ENCODE measurements around the gene STAT1.

STAT1 gene

DNA sequence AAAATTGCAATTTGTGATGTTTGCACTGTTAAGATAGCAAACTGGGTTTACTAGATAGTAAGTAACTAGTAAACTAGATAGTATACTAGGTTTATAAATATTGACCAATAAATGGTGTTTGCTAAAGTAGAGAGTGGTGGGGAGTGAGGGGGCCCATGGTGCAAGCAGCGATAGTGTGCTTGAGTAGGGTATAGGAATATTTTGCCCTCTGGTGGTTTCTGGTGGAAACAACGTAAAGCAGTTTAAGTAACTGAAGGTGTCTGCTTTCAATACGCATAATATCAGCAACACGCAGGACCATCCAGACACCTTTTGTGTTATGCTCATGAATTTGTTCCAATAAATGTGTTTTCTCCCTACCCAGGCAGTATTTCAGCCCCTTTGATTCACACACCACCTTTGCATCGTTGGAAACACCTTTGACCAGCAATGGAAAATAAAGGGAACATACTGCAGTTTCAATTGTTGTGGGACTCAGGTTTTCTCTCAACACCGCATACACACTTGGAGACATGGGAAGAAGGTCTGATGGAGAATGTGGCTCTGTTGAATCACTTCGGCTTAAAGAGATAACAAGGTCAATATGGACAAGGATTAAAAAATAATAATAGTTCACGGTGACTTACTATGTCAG is 16.7 kb upstream of the STAT1 start:
- DNase-seq: peak; percentile 39

DNA sequence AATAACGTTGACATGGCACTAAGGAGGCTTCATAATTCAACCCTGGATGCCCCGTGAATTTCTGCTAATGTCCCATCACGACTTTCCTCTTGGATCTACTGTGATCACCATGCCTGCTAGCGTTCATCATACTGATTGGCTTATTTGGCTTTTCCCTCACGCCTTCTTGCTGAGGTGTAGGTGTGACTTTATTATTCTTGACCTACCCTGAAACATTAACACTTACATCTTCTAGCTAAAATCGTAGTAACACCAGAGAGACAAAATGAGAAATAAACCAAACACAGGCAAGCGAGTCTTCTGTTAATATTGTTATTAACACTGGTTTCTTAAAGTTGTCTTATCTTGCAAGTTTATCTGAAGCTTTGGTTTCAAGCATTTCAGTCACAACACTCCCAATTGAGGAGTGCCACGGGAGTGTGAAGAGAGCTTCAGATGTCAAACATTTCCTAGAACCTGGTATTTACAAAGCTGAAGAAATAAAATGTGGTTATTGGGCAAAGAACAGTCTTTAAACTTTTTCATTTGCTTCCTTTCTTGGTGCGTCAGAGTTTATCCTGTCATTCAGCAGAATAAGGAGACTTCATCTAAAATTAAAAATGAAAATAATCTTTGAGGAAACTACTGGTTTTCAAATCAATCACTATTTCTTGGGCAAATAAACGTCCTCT is 15.4 kb upstream of the STAT1 start:
- no peak for DNase-seq

DNA sequence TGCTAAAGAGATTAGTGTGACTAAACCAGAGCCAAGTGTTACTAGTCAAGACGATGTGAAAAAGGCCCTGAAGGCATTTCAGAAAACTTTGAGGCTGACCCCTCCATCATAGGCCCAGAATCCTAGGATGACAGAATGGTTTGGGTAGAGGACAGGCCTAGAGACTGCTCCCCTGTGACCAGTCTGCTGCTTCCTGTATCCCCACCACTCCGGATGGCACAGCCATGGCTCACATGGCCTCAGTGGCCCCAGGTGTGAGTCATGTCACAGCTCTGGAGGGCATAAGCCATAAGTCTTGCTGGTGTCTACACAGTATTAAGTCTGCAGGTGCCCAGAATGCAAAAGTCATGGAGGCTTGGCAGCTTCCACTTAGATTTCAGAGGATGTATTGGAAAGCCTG is 12.4 kb upstream of the STAT1 start:
- no peak for DNase-seq

DNA sequence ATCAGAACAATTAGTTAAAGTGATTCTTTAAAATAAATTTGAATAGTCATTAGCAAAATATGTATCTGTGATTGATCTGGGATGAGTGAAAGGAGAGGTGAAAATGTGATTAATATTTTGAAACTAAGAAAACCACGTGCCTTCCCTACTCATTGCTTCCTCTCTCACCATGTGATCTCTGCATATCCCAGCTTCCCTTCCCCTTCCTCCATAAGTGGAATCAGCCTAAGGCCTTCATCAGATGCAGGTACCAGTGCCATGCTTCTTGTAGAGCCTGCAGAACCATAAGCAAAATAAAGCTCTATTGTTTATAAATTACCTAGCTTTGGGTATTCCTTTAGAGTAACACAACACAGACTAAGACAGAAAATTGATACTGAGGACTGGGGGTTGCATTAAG is 11.2 kb upstream of the STAT1 start:
- DNase-seq: no peak

DNA sequence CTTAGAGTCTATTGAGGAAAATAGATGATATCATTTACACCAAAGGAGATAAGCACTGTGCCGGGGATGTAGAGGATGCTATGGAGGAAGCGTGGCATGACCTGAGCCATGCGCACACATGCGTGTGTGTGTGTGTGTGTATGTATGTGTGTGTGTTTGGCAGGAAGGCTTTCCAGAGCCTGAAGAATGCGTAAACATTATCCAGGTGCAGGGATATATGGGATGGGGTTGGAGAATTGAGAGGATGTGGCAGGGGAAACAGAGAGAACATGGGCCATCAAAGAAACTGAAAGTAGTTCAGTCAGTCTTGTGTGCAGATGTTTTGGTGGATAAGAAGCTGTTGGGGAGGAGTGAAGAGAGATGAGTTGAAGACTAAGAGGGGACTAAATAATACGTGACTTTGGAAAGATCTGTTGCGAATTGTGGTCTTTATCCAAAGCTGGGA is 9.3 kb upstream of the STAT1 start:
- no peak for DNase-seq

DNA sequence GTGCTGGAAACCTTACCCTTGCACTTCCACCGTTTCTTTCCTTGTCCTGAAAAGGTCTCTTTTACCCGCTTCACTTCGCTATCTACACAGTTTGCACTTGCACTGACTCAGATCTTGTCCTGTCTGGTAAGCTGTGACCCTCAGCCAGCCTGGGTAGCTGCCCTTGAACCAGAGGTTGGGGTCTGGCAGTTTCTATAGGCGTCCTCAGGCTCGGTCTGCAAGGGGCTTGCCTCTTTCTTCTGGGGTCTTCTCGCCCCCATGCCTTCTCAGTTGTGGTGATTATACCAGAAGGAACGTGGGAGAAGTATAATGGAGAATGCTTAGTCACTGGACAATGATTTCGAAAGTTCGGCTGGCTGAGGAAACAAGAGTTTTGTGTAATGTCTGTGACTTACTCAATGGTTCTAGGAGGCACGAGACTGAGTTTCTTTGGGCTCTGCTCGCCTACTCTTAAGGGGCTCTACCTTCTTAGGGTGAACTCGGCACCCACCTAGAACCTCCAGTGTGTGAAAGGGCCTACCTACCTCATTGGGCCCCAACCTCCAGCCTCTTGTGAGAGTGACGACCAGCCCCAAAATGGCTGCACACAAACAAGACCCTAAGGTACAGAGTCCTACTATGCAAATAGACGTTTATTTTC is 6.9 kb upstream of the STAT1 start:
- DNase-seq: no peak

DNA sequence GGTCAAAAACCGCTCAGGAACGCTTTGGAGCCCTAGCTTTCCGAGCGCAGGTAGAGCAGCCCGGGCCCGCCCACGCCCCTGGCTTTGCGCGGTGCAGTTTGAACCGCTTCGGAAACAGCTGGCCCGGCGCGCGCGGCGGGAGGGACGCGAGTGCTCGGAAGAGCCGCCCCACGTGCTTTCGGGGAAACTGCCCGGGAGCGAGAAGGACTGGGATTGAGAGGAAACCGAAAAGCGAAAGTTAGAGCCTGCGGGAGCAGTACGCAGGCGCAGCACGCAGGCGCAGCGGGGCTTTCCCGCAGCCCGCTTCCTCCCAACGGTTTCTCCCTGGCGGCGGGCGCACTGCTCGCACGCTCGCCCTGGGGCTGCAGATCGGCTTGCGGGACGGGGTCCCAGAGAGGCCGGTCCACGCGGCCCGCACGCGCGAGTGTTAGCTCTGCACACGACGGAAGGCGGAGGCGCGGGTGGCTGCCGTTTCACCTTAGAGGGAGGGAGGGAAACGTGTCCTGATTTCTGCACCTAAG is 6.3 kb upstream of the STAT1 start:
- peak; percentile 88 for DNase-seq

DNA sequence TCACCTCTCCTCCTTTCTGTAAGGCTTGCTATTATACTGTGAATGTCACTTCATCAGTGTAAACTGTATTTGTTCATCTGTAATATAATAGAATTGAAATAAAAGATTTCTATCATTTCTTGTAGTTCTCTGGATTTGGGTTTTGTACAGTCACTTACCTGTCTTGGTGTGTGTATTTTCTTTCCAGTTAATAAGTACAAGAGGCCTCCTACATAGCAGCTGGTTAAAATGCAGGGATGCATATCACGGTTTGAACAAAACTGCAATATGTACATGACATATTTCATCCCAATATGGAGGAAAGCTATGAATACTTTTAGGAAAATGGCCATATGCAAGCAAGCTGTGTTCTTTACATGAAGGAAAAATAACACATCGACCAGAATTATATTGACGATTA is 5.4 kb upstream of the STAT1 start:
- DNase-seq: no peak

DNA sequence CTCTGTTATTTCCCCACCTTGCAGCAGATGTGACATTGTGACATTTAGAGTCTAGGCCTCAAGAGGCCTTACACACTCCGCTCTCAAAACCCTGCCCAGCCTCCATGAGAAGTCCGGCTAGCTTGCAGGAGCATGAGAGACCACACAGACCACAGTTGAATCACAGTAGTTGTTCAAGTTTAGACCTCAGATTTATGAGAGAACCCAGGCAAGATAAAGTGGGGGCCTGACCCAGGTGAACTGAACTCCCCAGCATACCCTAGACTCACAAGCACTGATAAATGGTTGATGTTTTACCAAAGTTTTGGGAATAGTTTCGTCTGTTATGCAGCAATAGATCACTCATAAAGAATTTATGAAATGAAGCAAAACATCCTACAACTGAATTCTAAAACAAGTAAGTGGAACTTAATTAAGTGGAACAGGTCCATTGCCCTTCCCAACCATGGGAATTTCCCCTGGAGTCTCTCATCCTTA is 4.7 kb upstream of the STAT1 start:
- DNase-seq: no peak

DNA sequence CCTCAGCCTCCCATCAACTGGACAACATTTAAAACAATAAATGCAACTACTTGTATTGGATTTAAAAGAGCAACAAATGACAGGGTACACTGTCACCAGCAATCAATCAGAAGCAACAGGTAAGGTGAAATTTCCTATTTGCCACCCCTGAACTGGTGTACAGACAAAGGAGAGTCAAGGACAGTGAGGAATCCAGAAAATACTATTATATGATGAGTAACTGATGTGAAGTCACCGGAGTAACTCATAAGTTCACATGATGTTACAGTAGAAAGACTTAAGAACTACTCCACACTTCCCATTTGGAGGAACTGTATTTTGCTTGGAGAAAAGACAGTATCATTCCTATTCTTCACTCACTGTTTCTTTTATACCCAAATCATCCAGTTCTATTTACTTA is 4.1 kb upstream of the STAT1 start:
- no peak for DNase-seq

DNA sequence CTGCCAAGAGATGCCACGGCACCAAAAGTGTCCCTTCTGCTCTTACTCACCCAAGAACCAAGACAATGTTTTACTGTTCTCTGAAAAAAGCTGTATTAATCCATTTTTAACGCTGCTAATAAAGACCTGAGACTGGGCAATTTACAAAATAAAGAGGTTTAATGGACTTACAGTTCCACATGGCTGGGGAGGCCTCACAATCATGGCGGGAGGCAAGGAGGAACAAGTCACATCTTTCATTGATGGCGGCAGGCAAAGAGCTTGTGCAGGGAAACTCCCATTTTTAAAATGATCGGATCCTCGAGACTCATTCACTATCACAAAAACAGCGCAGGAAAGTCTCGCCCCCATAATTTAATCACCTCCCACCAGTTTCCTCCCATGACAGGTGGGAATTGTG is 1.9 kb upstream of the STAT1 start:
- no peak for DNase-seq

DNA sequence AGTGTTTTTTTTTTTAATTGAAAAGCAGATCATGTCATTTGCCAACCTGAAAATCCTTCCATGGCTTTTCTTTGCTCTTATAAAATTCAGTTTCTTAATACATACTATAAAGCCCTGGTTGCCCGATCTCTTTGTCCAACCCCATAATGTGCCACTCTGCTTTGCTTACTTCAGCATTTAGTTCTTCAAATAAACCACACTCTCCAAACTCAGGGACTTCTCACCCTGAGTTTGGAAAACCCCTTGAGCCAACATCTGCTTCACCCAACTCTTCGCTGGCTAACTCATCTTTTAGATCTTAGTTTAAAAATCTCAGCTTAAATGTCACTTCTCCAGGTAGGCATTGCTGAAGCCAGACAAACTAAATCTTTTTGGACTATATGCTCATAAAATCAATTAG is 1.3 kb upstream of the STAT1 start:
- DNase-seq: no peak

DNA sequence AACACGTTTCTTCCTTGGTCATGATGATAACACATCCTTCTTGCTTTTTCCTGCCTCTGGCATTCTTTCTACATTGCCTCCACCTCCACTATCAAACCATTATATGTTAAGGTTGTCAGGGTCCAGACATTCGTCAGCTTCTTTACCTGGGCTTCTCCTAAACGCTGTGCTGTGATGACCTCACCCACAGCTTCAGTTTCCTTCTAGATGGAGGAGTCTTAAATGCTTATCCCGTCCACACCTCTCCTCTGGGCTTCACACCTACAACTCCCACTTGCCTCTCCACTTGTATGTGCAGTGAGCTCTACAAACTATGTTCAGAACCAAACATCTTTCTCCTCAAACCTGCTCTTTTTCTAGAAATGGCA is 666 bp upstream of the STAT1 start:
- no peak for DNase-seq

DNA sequence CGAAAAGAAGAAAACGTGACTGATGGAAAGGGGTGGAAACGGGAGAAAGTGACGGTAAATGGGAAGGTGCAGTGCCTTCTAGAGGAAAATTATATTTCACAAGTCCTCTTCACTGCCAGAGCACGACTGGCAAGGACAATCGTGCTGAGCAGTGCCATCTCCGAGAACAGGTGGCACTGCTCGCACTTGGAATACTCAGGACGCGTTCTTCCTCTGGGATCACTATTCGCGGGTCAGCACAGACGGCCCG is 364 bp downstream of the STAT1 start:
- no peak for DNase-seq

DNA sequence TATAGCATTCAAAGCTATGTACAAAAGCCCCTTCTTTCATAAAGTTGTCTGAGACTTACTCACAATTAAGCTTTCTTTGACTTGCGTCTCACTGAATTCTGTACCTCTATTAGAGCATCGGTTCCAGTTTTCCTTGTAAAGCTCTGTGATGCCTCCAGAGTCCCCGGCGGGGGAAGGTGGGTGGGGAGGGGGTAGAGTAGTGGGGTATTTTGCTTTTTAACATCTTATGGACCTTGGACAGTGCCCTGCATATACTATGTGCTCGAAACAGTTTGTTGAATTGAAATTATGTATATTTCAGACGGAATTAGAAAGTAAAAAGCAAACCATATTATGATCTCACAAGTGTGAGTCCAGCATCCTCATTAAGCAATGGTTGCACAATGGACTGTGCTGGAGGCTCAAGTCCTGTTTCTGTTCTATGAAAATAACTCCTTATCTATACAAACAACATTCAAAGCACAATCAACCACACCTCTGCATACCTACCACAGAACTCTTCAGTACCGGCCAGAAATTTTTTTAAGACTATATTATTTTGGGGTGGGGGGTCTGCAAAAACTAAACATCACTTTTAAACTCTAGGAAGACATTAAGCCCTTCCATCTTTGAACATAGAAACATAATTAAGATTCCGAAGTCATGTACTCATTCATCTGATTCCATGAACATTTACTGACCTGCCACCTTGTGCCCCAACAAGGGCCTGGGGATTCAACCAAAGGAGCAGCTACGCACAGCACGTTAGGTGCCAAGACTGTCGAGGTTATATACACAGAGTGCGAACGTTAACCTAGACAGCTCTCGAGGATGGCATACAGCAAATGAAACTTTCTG is 908 bp downstream of the STAT1 start:
- DNase-seq: no peak

DNA sequence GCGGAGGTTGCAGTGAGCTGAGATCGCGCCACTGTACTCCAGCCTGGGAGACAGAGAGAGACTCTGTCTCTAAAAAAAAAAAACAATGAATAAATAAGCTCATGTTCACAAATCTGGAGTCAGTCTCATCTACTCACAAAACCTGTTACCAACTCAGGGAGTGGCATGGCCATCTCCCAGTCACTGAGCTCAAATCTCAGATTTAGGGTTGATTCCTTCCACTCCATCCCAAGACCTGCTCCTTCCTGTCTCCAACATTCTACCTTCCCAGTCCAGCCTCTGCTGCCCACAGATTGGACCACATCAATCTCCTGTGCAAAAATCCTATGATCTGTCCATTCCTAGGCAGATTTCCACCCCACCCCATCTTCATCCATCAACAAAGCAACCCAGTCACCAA is 1.6 kb downstream of the STAT1 start:
- no peak for DNase-seq

DNA sequence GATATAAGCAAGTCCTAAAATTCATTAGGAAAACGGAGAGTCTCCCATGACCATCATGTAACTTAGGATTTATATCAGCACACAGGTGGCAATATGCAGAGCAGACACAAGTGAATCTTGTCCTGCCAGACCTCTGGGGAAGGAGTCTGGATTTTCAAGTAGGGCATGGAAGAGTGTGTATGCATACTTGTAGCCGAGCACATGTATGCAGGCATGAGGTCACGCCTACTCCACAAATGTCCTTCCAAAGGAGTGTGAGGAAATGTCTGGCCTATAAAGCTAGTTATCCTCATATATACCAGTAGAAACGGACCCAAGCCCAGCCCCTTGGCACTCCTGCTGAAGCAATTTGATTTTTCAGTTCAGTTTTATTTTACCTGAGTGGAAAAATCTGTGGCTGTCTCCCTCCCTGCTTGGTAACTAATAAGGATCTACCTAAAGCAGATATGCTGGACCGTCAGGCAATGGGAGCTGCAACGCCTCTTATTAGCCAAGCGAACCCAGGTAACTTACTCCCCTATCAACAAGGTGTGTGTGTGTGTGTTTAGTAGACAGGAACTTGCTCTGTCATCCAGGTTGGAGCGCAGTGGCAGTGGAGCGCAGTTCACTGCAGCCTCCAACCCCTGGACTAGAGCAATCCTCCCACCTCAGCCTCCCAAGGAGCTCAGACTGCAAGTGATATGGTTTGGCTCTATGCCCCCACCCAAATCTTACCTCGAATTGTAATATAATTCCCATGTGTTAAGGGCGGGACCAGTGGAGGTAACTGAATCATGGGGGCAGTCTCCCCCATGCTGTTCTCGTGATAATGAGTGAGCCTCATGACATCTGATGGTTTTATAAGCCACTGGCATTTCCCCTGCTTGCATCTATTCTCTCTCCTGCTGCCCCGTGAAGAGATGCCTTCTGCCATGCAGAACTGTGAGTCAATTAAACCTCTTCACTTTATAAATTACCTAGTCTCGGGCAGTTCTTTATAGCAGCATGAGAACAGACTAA is 2.8 kb downstream of the STAT1 start:
- no peak for DNase-seq

DNA sequence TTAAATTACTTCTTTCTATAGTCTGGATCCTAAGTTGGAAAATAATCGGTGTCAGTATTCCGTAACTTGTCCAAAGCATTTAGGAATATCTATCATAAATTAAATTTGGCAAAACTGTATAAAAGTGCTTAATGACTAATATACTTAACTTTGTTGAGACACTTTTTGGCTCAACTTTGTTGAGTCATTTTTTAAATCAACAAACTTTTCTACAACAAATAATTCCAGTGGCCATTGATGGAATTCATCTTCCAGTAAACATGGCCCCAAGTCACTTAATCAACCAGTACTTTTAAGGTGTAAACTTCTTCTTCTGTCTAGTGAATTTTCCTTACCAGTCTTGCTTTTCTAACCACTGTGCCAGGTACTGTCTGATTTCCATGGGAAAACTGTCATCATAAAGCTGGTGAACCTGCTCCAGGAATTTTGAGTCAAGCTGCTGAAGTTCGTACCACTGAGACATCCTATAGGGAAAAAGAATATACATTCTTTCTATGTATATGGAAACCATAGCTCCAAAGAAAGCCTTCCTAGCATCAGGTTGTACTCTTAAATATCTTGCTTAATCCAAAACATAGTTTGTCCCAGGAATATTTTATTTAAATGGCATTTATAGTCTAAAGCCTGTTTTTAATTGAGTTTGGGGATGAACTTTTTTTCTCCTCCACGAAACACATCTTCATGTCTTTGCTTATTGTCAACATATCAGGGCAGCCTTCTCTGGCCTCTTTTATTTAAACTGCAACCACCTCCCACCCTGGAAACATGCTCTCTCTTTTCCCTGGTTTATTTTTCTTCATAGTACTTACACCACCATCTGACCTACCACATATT is 4.2 kb downstream of the STAT1 start:
- DNase-seq: no peak

DNA sequence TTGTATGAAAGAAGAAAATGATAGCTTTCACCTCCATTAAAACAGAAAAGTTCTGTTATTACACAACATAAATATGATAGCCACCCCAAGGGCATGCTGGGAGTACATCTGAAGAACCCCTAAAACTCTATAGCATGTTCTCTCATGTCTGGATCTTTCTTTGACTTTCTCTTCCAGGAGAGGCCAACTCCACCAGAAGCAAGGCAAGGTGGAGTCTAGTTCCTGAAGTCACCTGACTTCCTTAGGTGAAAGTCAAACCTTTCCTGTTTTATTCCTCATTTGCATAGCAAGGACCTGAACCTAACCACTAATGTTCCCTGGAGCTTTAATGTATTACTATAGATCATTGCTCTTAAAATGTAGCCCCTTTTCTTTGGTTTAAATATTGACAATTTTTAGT is 5.7 kb downstream of the STAT1 start:
- DNase-seq: no peak

DNA sequence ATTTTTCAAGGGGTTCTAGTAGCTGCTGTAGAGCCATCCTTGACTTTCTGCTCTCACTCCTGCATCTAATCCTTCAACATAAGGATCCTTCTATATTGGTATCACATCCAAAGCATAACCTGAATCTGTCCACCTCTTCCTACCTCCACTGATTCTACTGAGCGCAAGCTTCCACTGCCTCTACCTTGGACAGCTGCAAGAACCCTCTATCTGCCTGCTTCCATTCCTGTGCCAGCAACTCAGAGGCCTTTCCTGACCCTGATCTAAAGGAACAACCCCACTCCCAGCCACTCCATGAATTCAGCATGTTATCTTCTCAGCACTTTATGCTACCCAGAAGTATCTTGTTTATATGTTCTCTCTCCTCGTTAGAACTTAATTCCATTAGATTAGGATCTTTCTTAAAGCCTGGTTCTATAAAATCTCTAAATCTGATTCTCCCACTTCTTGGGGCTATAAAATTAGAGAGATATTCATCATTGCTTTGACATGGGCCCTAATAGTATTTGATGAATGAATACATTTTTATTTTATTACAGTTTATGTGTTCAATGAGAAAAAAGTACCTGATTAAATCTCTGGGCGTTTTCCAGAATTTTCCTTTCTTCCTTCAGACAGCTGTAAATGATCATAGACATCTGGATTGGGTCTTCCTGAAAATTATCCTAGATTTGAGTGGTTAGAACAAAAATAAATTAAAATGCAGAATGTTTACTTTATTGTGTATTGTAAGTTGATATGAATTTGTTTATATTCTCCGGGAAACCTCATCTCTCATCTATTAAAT is 6.8 kb downstream of the STAT1 start:
- no peak for DNase-seq

DNA sequence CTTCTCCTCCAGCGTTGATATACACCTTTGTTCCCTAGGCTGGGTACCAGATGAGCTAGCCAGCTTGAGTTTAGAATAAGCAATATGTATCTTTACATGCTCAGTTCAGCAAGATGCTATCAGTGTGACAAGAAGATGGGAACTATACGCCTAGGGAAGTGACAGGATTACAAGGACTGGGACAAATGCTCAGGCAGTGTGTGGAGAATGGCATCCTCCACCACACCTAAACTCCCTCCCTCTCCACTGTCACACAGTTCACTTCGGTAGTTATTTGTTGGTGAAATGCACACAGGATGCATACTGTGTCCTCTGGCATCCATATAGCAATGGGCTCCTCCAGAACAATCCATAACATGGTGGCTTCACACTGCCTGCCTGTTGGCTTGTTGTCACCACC is 7.7 kb downstream of the STAT1 start:
- no peak for DNase-seq

All from activated gamma-delta T cell treated with Interleukin-2 at 50 U/mL for 16 hours (primary cell).